GM19023 (cell line): ENCODE data around the gene SOX30.
"Not testable (repeated sequence)": the region's sequence is repeated elsewhere in the genome, so short reads cannot be mapped to it uniquely, and the experiment has no call there.

Experiments
- ATAC-seq: cut with Tn5 transposase; IDR thresholded peaks from one replicate; pipeline ENCODE4 v1.9.1; 2021; ENCODE audit warnings: mild to moderate bottlenecking, moderate library complexity; ENCODE audit not compliant: unreplicated experiment

The SOX30 gene

GRCh38 chr5:157652377-157652692 lies at the start of gene SOX30:
TSS of gene SOX30 (minus strand) at chr5:157652438. CDS start at chr5:157652078, 360 bp downstream.
- no peak for ATAC-seq

DNA sequence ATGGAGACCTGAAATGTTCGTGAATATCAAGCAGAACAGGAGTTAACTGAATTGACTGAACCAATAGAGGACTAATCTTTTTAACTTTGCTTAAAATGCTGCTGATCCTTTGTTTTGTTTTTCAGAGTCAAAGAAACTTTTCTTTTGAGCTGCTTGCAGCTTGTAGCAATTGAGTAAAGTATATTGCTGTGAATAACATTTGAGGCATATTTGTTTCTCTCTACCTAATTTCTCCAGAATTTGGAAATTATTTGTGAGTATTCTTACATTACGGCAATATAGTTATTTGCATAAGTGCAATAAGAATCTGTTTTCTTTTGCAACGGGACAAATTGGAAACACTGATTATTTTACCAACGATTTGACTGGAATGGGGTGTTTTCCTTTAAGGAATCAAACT lies 46.4 kb upstream of the SOX30 start:
- not testable (repeated sequence) for ATAC-seq

DNA sequence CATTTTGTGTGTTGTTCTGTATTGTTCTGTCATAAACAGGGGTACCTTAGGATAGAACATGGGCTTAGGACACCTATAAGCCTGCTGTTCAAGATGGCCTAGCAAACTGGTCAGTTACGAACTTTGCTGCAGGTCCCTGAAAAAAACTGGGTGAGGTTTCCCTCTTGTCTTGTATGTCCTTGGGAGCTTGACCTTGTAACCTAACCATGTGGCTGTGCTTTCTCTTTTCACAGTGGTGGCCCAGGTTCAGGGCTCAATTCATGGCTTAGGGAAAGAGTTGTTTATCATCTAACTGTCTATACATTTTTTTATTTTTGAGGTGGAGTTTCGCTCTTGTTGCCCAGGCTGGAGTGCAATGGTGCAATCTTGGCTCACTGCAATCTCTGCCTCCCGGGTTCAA lies 43.9 kb upstream of the SOX30 start:
- not testable (repeated sequence) for ATAC-seq

- not testable (repeated sequence) for ATAC-seq
Measured at GRCh38 chr5:157693816-157694215, 41.6 kb upstream of the SOX30 start.

DNA sequence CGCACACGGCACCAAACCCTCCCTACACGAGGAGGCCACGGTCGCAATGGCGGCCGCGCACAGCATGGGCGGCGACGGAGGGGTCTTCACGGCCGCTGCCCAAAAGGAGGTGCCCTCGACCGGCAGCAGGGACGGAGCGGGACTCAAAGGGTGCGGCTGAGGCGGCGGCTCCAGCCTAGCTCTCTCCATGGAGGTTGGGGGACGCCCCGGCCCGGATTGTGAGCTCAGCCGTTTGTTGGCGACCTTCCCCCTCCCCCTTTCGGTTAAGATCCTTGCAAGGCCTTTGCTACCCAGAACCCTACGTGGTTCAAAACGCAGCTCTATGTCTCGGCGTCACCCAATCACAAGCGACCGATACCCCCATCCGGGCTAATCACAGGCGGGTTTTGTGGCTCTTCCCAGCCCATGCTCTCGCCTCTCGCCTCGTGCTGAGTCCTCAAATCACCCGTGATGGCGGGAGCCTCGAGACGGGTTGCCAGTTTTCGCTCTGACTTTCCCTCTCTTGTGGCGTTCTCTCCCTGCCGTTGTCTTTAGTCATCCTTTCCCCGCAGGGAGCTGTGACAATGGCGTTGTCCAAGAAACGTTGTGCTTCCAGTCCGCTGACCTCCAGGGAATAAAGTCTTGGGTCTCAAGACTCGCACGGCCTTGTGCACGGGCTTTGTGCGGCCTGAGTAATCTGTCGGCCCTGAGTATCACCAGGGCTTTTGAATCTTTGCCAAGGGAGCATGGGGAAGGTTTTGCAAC lies 38.6 kb upstream of the SOX30 start:
- ATAC-seq: no peak

DNA sequence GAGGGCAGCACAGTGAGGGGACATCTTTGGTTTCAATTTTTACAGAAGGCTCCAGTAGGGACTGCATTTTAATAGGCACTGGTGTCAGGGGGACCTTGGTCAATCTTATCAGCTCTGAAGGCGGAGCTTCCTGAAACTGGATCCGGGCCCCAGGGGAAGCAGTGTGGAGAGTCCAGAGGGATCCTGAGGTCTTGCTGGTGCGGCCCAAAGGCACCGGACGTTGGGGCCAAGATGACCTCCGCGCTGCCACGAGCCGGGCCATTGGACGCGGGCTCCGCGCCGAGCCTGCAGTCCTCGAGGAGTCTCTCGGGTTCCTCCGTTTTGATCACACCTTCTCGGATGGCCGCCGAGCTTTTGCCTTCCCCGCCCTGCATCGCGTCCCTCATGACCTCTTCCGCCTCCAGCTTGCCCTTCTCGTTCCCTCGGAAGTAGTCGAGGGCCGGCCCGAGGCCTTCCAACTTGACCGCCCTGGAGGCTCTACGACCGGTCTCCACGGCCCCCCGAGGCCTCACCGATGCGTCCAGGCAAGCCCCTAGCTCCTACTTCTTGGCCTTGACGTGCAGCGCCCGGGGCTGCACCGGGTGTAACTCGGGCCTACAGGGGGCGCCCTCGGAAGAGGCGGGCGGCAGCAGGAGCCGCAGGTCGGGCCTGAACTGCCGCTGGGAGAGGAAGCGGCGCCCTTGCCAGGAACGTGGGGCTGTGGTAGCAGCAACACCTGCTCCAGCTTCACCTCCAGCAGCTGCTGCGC lies 37.9 kb upstream of the SOX30 start:
- no peak for ATAC-seq

- no peak for ATAC-seq
Measured at GRCh38 chr5:157687198-157687554, 34.9 kb upstream of the SOX30 start.

DNA sequence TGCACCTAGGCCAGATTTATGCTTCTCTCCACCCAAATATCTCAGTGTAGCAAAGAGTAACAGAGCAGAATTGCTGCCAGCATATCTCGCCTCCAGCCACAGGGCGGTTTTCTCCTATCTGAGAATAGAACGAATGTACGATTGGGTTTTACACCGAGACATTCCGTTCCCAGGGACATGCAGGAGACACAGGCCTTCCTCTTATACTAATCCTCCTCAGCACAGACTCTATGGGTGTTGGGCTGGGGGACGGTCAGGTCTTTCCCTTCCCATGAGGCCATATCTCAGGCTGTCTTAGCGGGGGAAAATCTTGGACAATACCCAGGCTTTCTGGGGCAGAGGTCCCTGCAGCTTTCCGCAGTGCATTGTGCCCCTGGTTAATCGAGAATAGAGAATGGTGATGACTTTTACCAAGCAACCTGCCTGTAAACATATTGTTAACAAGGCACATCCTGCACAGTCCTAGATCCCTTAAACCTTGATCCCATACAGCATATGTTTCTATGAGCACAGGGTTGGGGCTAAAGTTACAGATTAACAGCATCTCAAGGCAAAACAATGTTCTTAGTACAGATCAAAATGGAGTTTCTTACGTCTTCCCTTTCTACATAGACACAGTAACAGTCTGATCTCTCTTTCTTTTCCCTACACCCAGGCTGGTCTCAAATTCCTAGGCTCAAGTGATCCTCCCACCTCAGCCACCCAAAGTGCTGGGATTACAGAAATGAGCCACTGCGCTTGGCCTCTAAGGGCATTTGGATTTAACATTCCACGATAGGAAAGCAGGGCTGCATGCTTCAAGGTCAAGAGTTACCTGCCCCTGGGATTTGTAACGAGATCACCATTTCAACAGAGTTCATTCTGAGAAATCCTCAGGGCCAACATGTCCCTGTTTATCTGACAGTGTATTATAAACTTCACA lies 34.3 kb upstream of the SOX30 start:
- not testable (repeated sequence) for ATAC-seq

DNA sequence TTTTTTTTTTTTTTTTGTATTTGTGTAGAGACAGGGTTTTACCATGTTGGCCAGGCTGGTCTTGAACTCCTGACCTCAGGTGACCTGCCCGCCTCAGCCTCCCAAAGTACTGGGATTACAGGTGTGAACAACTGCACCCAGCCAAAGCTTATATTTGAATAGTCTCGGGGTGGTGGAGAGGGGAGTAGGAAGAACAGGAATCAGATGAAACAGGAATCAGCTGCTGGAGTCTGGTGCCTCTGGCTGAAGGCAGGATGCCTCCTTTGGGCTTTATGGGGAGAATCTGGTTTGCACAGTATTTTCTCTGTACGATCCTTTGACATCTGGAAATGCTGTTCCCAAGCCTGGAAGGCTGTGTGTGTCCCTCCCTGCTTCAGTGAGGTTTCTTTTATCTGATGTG lies 30.0 kb upstream of the SOX30 start:
- no peak for ATAC-seq

GRCh38 chr5:157681048-157681447 lies 28.8 kb upstream of the SOX30 start:
- no peak for ATAC-seq

- no peak for ATAC-seq
Measured at GRCh38 chr5:157680239-157680638, 28.0 kb upstream of the SOX30 start.

- no peak for ATAC-seq
Measured at GRCh38 chr5:157679801-157680200, 27.6 kb upstream of the SOX30 start.

GRCh38 chr5:157677931-157678330 lies 25.7 kb upstream of the SOX30 start:
- no peak for ATAC-seq

- not testable (repeated sequence) for ATAC-seq
Measured at GRCh38 chr5:157674351-157674750, 22.1 kb upstream of the SOX30 start.

- no peak for ATAC-seq
Measured at GRCh38 chr5:157672976-157673375, 20.7 kb upstream of the SOX30 start.

DNA sequence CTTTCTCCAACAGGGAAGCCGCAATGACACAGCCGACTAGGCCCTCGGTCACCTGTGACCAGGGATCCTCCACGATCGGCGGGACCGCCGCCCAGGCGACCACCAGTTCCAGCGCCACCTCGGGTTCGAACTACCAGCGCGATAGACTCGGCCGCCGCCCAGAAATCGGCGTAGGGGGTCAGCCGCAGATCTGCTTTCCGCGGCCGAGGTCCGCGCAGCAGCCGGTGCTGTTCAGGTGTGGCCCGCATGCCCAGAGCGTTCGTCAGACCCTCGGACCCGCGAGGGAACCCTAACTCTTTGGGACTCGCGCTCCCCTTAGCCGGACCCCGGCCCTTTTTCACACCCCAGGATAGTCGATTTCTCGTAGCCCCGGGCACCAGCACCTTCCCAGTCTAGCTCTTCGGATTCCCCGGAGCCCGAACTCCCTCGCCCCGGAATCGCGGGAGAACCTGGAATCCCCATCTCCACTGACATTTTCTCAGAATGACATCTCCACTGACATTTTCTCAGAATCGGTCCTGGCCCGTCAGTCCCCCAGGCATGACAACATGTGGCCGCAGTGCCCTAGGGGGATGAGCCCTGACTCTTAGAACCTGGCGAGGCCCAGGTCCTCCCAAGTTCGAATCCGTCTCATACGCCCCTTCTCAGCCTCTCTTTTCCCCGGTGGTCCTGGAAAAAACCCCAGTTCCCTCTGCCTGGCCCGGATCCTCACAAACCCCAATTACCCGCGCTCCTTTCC lies 19.5 kb upstream of the SOX30 start:
- ATAC-seq: no peak

DNA sequence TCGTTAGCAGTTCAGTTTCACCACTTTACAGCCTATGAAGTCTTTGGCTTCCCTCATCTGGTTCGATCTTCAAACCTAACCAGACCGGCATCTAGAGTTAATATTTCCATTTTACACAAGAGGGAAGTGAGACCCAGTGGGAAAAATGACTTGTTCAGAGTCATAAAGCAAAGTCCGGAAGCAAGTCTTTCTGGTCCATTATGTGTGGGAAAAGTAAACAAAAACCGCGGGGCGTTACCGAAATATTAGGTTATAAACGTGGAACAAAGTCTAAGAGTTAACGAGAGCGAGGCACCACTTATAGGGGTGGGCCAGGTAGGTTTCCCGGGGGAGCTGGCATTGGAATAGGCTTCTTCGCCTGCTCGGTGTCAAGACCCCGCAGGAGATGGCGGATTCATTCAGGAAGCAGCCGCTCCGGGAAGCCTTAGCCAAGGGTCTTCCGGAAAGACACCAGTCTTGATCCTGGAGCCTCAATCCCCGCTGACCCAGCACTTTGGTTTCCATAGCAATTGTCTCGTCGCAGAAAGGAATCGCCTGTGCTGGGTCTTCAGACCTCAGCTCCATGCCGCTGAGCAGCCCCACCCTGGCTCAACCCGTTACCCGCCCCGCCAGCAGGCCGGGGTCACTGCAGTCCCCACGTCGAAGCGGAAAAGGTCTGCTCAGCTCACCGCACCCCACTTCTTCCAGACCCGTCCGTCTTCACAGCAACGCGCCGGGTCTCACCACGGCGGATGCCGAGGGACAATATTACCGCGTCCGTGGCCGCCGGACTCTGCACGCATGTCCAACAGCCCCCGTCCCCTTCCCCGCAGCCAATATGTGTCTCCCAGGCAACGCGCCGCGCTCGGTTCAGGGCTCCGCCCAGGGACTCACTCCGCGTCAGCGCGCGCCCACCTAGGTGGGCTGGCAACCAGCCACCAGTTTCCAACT lies 18.7 kb upstream of the SOX30 start, which contains the start of gene C5orf52:
TSS of gene C5orf52 (plus strand) at position 872 of the 930 bp plus-strand sequence. CDS start 82 bp downstream, outside the sequence.
- no peak for ATAC-seq

GRCh38 chr5:157669701-157670097 lies 17.5 kb upstream of the SOX30 start:
- no peak for ATAC-seq

DNA sequence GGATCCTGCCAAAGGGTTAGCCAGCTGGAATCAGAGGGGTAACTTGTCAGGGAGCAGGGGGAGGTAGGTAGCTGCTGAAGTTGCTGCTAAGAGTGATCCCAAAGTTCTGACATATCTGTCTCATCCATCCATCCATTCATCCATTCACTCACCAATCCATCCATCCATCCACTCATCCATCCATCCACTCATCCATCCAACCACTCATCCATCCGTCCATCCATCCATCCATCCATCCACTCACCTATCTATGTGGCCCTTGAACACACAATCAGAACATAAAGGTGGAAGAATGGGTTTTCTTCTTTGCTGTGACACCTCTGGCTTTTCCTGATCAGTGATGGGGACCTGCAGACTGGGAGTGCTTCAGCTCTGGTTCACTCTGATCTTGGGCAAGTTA lies 16.1 kb upstream of the SOX30 start:
- no peak for ATAC-seq
